HCT116 (cell line): ENCODE measurements around the gene TAF4. TPM values are rescaled to one million over a fixed set of nuclear protein-coding genes. Genes with fewer than 3 reads are reported as not detected.

Experiments used
- ATAC-seq: fragments of 200-7000 bp; cut with Tn5 transposase; 2 replicates; pipeline ENCODE4 v1.9.1; 2020; ENCODE audit warnings: mild to moderate bottlenecking, moderate library complexity
- BruUV-seq: library from RNA; stranded (reverse); fragments of 400-500 nt; replicated peaks from 2 replicates; lab custom pipeline; 2021; lab: Mats Ljungman, UMichigan
- CTCF ChIA-PET: fragments of 300-600 bp; sonication (Branson Sonifier 250); formaldehyde crosslinking; loops from one replicate; lab custom pipeline; 2021; ENCODE audit warnings: antibody characterized with exemption; lab: Charles Lee
- POLR2A ChIA-PET: fragments of 300-600, 350-600 bp; sonication (Branson Sonifier 250); formaldehyde crosslinking; loops from one replicate; lab custom pipeline; 2021; ENCODE audit warnings: antibody characterized with exemption; lab: Charles Lee
- RAD21 ChIA-PET, 2 experiments: fragments of 300-600 bp; sonication (Branson Sonifier 250); formaldehyde crosslinking; loops; one replicate each; lab custom pipeline; 2023; ENCODE audit warnings: low total read pairs in 2 of 2; ENCODE audit not compliant: uncharacterized antibody in 2 of 2, unreplicated experiment in 2 of 2, low non-redundant PET in 1 of 2; lab: Charles Lee
- DNase-seq: peaks from one replicate; pipeline ENCODE4 v3.0.0-alpha.2; 2010; ENCODE audit warnings: low read depth, low spot score
- H2AFZ ChIP-seq: fragments of 200-600 bp; shearing (Covaris generic), sonication (generic); 2 replicates; pipeline ENCODE4 v1.6.1; 2017; ENCODE audit warnings: low read depth, mixed run types, mixed read lengths, antibody characterized with exemption, low read length; ENCODE audit not compliant: poor library complexity, severe bottlenecking
- H3K27ac ChIP-seq: 2 replicates; pipeline ENCODE4 v1.5.1; 2012; ENCODE audit warnings: low read depth, low read length
- H3K27me3 ChIP-seq: fragments of 200-600 bp; sonication (generic); 2 replicates; pipeline ENCODE4 v1.6.1; 2016; ENCODE audit warnings: mixed run types, low read length, mixed read lengths; ENCODE audit not compliant: insufficient read depth
- H3K36me3 ChIP-seq, 2 experiments: fragments of 200-500 bp in 1 of 2; fragments of 200-600 bp in 1 of 2; sonication (Bioruptor generic) in 1 of 2; sonication (generic) in 1 of 2; 2 replicates each; pipeline versions ENCODE4 v1.5.1 to v1.6.1; 2014 to 2016; ENCODE audit warnings: low read length in 2 of 2, inconsistent platforms in 1 of 2, mixed read lengths in 1 of 2, mixed run types in 1 of 2; ENCODE audit not compliant: insufficient read depth in 2 of 2, control insufficient read depth in 1 of 2
- H3K4me1 ChIP-seq, 2 experiments: fragments of 200-600 bp in 1 of 2; sonication (generic) in 1 of 2; 2 replicates each; pipeline versions ENCODE4 v1.5.1 to v1.6.1; 2012 to 2017; ENCODE audit warnings: low read length in 2 of 2, inconsistent platforms in 1 of 2, mild to moderate bottlenecking in 1 of 2, mixed read lengths in 1 of 2, mixed run types in 1 of 2, moderate library complexity in 1 of 2; ENCODE audit not compliant: insufficient read depth in 2 of 2, control insufficient read depth in 1 of 2
- H3K4me2 ChIP-seq: fragments of 200-600 bp; sonication (generic); 2 replicates; pipeline ENCODE4 v1.6.1; 2017; ENCODE audit warnings: mixed run types, low read length, mixed read lengths
- H3K4me3 ChIP-seq, 2 experiments: fragments of 200-600 bp in 1 of 2; sonication (generic) in 1 of 2; replicated peaks in 1 of 2; 2 replicates each; pipeline ENCODE4 v1.5.1; 2011 to 2016; ENCODE audit warnings: low read length in 2 of 2, control low read depth in 1 of 2, low read depth in 1 of 2, mild to moderate bottlenecking in 1 of 2, mixed read lengths in 1 of 2, mixed run types in 1 of 2
- H3K79me2 ChIP-seq: fragments of 200-600 bp; sonication (generic); 2 replicates; pipeline ENCODE4 v1.6.1; 2017; ENCODE audit warnings: mild to moderate bottlenecking, mixed run types, low read length, moderate library complexity, mixed read lengths; ENCODE audit not compliant: insufficient read depth
- H3K9ac ChIP-seq: fragments of 200-600 bp; sonication (generic); 2 replicates; pipeline ENCODE4 v1.6.1; 2016; ENCODE audit warnings: low read length, mixed read lengths
- H3K9me2 ChIP-seq: fragments of 200-600 bp; sonication (generic), shearing (Covaris generic); 2 replicates; pipeline ENCODE4 v1.6.1; 2017; ENCODE audit warnings: mixed run types, mild to moderate bottlenecking, moderate library complexity; ENCODE audit not compliant: insufficient read depth
- H3K9me3 ChIP-seq, 2 experiments: fragments of 200-500 bp in 1 of 2; fragments of 200-600 bp in 1 of 2; sonication (Bioruptor generic) in 1 of 2; sonication (generic) in 1 of 2; 2 replicates each; pipeline ENCODE4 v1.6.1; 2014 to 2017; ENCODE audit warnings: low read length in 2 of 2, mixed read lengths in 2 of 2, inconsistent platforms in 1 of 2, low read depth in 1 of 2, mild to moderate bottlenecking in 1 of 2, mixed run types in 1 of 2, moderate library complexity in 1 of 2; ENCODE audit not compliant: control insufficient read depth in 1 of 2, insufficient read depth in 1 of 2
- H4K20me1 ChIP-seq: fragments of 200-600 bp; sonication (generic), shearing (Covaris generic); 2 replicates; pipeline ENCODE4 v1.6.1; 2017; ENCODE audit warnings: mixed run types, mild to moderate bottlenecking, moderate library complexity; ENCODE audit not compliant: insufficient read depth
- CBX3 ChIP-seq: IDR thresholded peaks from 2 replicates; pipeline ENCODE4 v1.6.1; 2012; ENCODE audit warnings: low read depth
- CEBPB ChIP-seq: IDR thresholded peaks from 2 replicates; pipeline ENCODE4 v1.6.1; 2012; ENCODE audit warnings: low read depth
- CTCF ChIP-seq, 3 experiments: fragments of 200-600 bp in 1 of 3; sonication (generic) in 1 of 3; IDR thresholded peaks in 2 of 3; conservative IDR thresholded peaks in 1 of 3; 2 replicates each; pipeline ENCODE4 v1.5.1; 2012 to 2017; ENCODE audit warnings: low read depth in 2 of 3, low read length in 2 of 3, antibody characterized with exemption in 1 of 3, borderline replicate concordance in 1 of 3, control low read depth in 1 of 3, mild to moderate bottlenecking in 1 of 3, mixed read lengths in 1 of 3, mixed run types in 1 of 3, moderate library complexity in 1 of 3; ENCODE audit not compliant: insufficient read depth in 1 of 3
- EGR1 ChIP-seq: IDR thresholded peaks from 2 replicates; pipeline ENCODE4 v1.6.1; 2012; ENCODE audit warnings: low read depth
- ELF1 ChIP-seq: IDR thresholded peaks from 2 replicates; pipeline ENCODE4 v1.6.1; 2012; ENCODE audit warnings: low read depth, borderline replicate concordance
- FOSL1 ChIP-seq: IDR thresholded peaks from 2 replicates; pipeline ENCODE4 v1.6.1; 2012; ENCODE audit warnings: low read depth
- JUND ChIP-seq: IDR thresholded peaks from 2 replicates; pipeline ENCODE4 v1.6.1; 2012
- MAX ChIP-seq: IDR thresholded peaks from 2 replicates; pipeline ENCODE4 v1.6.1; 2012
- POLR2AphosphoS5 ChIP-seq: IDR thresholded peaks from 2 replicates; pipeline ENCODE4 v1.6.1; 2011; ENCODE audit warnings: mild to moderate bottlenecking, low read depth, low read length, moderate library complexity
- RAD21 ChIP-seq: IDR thresholded peaks from 2 replicates; pipeline ENCODE4 v1.6.1; 2012; ENCODE audit warnings: low read depth, mild to moderate bottlenecking
- REST ChIP-seq: IDR thresholded peaks from 2 replicates; pipeline ENCODE4 v1.6.1; 2012; ENCODE audit warnings: low read depth
- SIN3A ChIP-seq: IDR thresholded peaks from 2 replicates; pipeline ENCODE4 v1.6.1; 2012; ENCODE audit warnings: low read depth
- SRF ChIP-seq: IDR thresholded peaks from 2 replicates; pipeline ENCODE4 v1.6.1; 2012; ENCODE audit warnings: low read depth
- YY1 ChIP-seq: IDR thresholded peaks from 2 replicates; pipeline ENCODE4 v1.6.1; 2011; ENCODE audit warnings: low read length, low read depth, moderate library complexity, mild to moderate bottlenecking; ENCODE audit not compliant: insufficient replicate concordance; ENCODE audit errors: extremely low read depth
- ZNF274 ChIP-seq: fragments of 200-500 bp; sonication (Bioruptor generic); IDR thresholded peaks from 2 replicates; pipeline ENCODE4 v1.6.1; 2014; ENCODE audit warnings: mild to moderate bottlenecking, low read depth, low read length, inconsistent platforms
- intact Hi-C: fragments of 100-400 bp; cut with micrococcal nuclease; formaldehyde crosslinking; loops from 2 replicates; pipeline ENCODE4 v1.10.0; 2022
- total RNA-seq: library from RNA; stranded (reverse); gene quantifications from one replicate; pipeline ENCODE4 v1.2.1, GENCODE V29; 2021; ENCODE audit not compliant: unreplicated experiment
- TF ChIP-seq, protein P1 (sequence below): IDR thresholded peaks from 2 replicates; pipeline ENCODE4 v1.6.1; 2011; ENCODE audit warnings: mild to moderate bottlenecking, low read length, moderate library complexity; ENCODE audit not compliant: insufficient replicate concordance; ENCODE audit errors: extremely low read depth

The TAF4 gene
- total RNA-seq, 1 experiment from 2014 or later: 26.8 TPM

DNA sequence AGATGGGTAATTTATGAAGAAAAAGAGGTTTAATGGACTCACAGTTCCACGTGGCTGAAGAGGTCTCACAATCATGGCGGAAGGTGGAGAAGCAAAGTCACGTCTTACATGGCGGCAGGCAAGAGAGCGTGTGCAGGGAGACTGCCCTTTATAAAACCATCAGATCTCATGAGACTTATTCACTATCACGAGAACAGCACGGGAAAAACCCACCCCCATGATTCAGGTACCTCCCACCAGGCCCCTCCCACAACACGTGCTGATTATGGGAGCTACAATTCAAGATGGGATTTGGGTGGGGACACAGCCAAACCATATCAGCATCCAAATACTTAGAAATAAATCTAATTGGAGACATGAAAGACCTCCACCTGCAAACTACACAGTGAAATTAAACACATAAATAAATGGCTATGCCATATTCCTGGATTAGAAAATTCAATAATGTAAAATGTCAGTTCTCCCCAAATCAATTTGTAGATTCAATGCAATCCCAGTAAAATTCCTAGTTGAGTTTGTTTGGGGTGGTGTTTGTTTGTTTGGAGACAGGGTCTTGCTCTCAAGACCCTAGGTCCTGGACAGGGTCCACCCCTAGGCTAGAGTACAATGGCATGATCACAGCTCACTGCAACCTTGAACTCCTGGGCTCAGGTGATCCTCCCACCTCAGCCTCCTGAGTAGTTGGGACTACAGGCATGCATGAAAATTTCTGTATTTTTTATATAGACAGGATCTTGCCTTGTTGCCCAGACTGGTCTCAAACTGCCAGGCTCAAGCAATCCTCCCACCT lies 101.6 kb downstream of the TAF4 start:
- no peak overlapping the region for H2AFZ ChIP-seq
- no peak overlapping the region for H3K4me3 ChIP-seq
- H3K9ac ChIP-seq: no peak overlapping the region
- H3K9me2 ChIP-seq: no peaks in the 10 kb centered on the region
- DNase-seq (no peak), ATAC-seq (no peak)
- H3K27me3 ChIP-seq: no peaks in the 10 kb centered on the region
- H3K36me3 ChIP-seq: no peaks in the 10 kb centered on the region
- intact Hi-C loops: no loop called here
- H3K9me3 ChIP-seq: no peaks in the 10 kb centered on the region
- H3K4me1 ChIP-seq: no peaks in the 10 kb centered on the region
- BruUV-seq: no TSS peak
- H3K4me2 ChIP-seq: no peak overlapping the region
- H4K20me1 ChIP-seq: no peaks in the 10 kb centered on the region
- no peak for TF ChIP-seq SIN3A
- no peak for TF ChIP-seq FOSL1
- TF ChIP-seq CBX3: no peak
- TF ChIP-seq YY1: no peak
- no peak for TF ChIP-seq MAX
- TF ChIP-seq ZNF274: no peak
- no peak for TF ChIP-seq ELF1
- no peak for TF ChIP-seq SRF
- no peak for TF ChIP-seq POLR2AphosphoS5
- no peak for TF ChIP-seq EGR1
- TF ChIP-seq REST: no peak
- TF ChIP-seq RAD21: no peak
- no peak for TF ChIP-seq JUND
- TF ChIP-seq CTCF (IDR thresholded peaks at IDR 0.05 in 2 of 3, conservative IDR thresholded peaks at IDR 0.05 in 1 of 3; ENCODE audit: borderline replicate concordance in 1 of 3, insufficient read depth in 1 of 3, low read depth in 2 of 3, low read length in 2 of 3): no peak
- TF ChIP-seq CEBPB: no peak
- TF ChIP-seq, protein P1, sequence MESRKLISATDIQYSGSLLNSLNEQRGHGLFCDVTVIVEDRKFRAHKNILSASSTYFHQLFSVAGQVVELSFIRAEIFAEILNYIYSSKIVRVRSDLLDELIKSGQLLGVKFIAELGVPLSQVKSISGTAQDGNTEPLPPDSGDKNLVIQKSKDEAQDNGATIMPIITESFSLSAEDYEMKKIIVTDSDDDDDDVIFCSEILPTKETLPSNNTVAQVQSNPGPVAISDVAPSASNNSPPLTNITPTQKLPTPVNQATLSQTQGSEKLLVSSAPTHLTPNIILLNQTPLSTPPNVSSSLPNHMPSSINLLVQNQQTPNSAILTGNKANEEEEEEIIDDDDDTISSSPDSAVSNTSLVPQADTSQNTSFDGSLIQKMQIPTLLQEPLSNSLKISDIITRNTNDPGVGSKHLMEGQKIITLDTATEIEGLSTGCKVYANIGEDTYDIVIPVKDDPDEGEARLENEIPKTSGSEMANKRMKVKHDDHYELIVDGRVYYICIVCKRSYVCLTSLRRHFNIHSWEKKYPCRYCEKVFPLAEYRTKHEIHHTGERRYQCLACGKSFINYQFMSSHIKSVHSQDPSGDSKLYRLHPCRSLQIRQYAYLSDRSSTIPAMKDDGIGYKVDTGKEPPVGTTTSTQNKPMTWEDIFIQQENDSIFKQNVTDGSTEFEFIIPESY: no peak
- no peaks in the 10 kb centered on the region for H3K79me2 ChIP-seq
- ChIA-PET CTCF (no interaction called here), RAD21 (no interaction called here), POLR2A (no interaction called here)
- no peak overlapping the region for H3K27ac ChIP-seq
